HG03575 (cell line): ENCODE measurements around the gene ACVR1.
"Not testable (repeated sequence)": the region's sequence is repeated elsewhere in the genome, so short reads cannot be mapped to it uniquely, and the experiment has no call there.

Experiments used
- ATAC-seq: cut with Tn5 transposase; IDR thresholded peaks from one replicate; pipeline ENCODE4 v1.9.1; 2021; ENCODE audit not compliant: unreplicated experiment, insufficient number of reproducible peaks, low FRiP score; ENCODE audit errors: extremely low read depth

ACVR1 gene

GRCh38 chr2:157837851-157838441 lies 38.2 kb downstream of the ACVR1 start:
- ATAC-seq = no peak

- ATAC-seq = no peak
Observed at GRCh38 chr2:157836531-157836930, 39.6 kb downstream of the ACVR1 start.

- no peak for ATAC-seq
Observed at GRCh38 chr2:157835425-157835824, 40.7 kb downstream of the ACVR1 start.

- ATAC-seq = no peak
Observed at GRCh38 chr2:157835006-157835405, 41.1 kb downstream of the ACVR1 start.

- no peak for ATAC-seq
Observed at GRCh38 chr2:157833721-157834120, 42.4 kb downstream of the ACVR1 start.

- ATAC-seq = no peak
Observed at GRCh38 chr2:157831573-157832315, 44.4 kb downstream of the ACVR1 start.

GRCh38 chr2:157830696-157831570 lies 45.2 kb downstream of the ACVR1 start:
- ATAC-seq = no peak

- ATAC-seq = no peak
Observed at GRCh38 chr2:157830266-157830665, 45.9 kb downstream of the ACVR1 start.

GRCh38 chr2:157827377-157827776 lies 48.8 kb downstream of the ACVR1 start:
- ATAC-seq = no peak

- ATAC-seq = not testable (repeated sequence)
Observed at GRCh38 chr2:157826644-157827043, 49.5 kb downstream of the ACVR1 start.

- ATAC-seq = no peak
Observed at GRCh38 chr2:157825885-157826284, 50.2 kb downstream of the ACVR1 start.

- ATAC-seq = no peak
Observed at GRCh38 chr2:157822993-157823392, 53.1 kb downstream of the ACVR1 start.

- ATAC-seq = no peak
Observed at GRCh38 chr2:157822533-157822932, 53.6 kb downstream of the ACVR1 start.

GRCh38 chr2:157821519-157822131 lies 54.5 kb downstream of the ACVR1 start:
- ATAC-seq = no peak

GRCh38 chr2:157820193-157820592 lies 55.9 kb downstream of the ACVR1 start:
- no peak for ATAC-seq

GRCh38 chr2:157819761-157820160 lies 56.4 kb downstream of the ACVR1 start:
- no peak for ATAC-seq

- no peak for ATAC-seq
Observed at GRCh38 chr2:157818227-157818626, 57.9 kb downstream of the ACVR1 start.

- no peak for ATAC-seq
Observed at GRCh38 chr2:157815421-157815820, 60.7 kb downstream of the ACVR1 start.

GRCh38 chr2:157813467-157813866 lies 62.7 kb downstream of the ACVR1 start:
- ATAC-seq = no peak
